ENCODE measurements around the gene STK32B.

DNA sequence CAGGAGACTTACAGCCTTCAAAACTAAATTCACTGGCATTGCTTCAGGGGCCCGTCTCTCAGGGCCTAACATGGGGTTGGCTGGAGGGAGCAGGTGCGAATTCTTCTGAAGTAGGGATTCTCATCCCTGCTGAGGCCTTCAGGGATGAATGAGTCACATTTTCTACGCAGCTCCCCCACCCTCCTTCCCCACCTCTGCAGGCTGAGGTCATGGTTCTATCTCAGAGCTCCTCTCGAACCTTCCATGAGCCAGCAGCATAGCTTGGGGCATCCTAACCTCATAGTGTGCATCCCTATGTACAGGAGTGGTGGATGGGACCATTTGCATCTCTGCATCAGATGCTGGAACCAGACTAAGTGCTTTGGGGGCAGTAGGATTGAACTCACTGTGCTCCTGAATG lies 347.8 kb downstream of the STK32B start:
- TF ChIP-seq, protein P1, sequence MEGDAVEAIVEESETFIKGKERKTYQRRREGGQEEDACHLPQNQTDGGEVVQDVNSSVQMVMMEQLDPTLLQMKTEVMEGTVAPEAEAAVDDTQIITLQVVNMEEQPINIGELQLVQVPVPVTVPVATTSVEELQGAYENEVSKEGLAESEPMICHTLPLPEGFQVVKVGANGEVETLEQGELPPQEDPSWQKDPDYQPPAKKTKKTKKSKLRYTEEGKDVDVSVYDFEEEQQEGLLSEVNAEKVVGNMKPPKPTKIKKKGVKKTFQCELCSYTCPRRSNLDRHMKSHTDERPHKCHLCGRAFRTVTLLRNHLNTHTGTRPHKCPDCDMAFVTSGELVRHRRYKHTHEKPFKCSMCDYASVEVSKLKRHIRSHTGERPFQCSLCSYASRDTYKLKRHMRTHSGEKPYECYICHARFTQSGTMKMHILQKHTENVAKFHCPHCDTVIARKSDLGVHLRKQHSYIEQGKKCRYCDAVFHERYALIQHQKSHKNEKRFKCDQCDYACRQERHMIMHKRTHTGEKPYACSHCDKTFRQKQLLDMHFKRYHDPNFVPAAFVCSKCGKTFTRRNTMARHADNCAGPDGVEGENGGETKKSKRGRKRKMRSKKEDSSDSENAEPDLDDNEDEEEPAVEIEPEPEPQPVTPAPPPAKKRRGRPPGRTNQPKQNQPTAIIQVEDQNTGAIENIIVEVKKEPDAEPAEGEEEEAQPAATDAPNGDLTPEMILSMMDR (IDR thresholded peaks at IDR 0.05; ENCODE audit: low read depth, low read length, missing input control): no peak
- no peak for TF ChIP-seq SP1 (IDR thresholded peaks at IDR 0.05)

Data from liver (tissue), 3 donors.